ENCODE data around the gene PRKACA.

The PRKACA gene

DNA sequence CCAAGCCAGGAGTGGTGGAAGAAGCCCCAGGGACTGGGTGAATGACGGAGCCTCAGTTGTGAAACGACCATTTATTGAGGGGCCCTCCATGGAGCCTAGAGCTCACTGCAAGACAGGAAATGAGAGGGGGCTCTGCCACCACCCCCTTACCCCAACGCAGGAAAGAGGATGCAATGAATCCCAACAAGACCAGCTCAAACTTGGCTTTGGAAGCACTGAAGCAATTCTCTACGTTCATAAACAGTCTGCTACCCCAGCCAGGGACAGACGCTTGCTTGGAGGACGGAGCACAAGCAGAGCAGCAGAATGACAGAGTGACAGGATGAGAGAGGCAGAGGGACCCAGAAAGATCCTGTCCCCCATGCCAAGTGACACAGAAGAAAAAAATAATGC, 1.0 kb downstream of the PRKACA start:
- DNase-seq, result no peak

DNA sequence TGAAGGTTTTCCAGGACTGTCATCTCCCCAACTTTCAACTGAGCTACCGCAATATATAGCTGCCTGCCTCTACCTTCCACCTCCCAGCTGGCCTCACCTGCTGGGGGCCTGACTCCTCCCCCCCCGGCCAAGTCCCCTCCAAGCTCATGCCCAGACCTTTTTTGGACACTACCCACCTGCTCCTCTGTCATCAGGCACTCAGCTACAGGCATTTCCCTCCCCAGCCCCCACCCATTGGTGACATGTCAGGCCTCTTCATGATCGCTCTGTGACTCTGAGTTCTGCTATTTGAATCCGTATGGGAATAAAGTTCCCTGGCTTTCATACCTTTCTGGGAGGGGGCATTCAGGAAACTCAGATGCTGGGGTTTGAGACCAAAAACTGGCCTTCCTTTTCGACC, 1.8 kb downstream of the PRKACA start:
- DNase-seq, result no peak

DNA sequence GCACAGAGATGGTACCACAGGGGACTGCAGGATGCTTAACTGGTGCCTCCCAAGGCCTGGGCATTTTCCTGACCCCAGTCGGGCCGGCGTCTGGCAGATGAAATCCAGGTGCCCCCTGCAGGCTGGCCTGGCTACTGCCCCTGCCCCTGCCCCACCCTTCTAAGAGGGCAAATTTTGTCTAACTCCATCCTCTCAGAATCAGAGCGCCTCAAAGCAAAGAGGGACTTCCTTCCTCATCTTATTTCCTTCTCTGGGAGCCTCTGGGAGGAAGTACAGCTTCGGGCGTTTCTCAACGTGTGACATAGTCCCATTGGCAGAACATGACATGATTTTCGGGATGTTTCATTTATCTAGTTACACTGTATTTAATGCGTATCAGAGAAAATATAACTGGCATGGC, 2.7 kb downstream of the PRKACA start:
- DNase-seq, result no peak

DNA sequence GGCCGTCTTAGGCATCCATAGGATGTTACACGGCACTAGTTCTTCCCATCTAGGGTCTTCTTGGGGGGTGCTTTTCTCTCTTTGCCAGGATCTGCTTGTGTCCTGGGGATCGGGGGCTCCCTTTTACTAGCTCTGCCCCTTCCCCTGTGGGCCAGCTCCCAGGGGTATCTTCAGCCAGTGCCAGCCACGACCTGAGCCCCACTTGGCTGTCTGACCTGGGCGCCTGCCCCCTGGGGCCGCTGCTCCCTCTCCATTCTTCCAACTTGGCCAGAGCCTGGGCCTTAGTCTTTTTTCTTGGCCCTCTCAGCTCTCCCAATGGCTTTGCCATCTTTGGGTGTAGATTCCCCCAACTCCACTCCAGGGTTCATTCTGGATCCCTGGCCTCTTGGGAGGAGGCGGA, 3.1 kb downstream of the PRKACA start:
- DNase-seq, result no peak

DNA sequence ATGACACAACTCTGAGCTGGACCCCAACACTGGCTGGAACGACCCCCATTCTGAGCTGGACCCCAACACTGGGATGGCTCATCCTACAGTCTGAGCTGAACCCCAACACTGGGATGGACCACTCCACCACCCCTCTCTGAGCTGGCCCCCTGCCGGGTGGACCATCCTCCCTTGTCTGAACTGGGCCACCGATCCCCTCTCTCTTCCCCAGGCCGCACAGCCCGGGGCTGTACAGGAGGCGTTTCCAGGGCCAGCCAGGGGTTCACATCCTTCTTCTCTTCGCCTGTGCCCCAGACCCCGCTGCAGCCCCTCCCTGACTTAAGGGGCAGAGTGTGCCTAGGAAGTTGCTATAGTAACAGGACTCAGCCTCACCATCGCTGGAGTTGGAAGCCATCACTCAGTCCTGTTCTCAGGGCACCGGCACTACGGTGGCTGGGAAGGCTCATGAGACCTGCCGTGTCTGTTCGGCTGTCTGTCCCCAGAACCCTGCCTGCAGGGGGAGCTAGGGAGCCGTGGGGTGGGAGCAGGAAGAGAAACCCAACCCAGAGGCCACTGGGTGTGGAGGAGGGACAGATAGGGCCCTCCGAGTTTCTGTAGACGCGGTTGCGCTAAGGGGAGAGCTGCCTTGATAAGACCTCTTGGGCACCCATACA, 3.7 kb downstream of the PRKACA start:
- no peak for DNase-seq

DNA sequence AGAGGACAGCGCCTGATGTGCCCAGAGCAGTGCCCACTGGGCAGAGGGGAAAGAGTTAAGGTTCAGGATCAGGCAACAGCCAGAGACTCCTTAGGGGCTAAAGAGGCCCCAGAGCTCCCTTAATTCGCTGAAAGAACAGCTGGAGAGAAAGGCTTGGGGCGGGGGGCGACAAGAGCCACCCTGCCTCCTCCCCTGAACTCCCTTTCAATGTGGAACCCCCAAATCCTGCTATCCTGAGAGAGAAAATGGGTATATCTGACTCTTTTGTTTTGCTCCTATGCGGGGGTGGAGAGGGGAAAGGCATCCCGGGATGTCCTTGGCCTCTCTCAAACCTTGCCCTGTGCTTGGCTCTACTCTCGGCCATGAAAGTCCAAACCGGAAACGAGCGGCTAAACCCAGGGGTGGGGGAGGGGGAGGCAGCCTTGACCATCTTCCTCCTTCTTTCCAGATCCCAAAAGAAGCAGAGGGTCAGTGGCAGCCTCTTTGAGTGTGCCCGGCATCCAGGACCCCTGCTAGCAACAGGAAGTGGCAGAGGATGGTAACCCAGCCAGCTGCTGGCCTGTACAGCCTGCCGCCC, 4.7 kb downstream of the PRKACA start:
- DNase-seq, result no peak

DNA sequence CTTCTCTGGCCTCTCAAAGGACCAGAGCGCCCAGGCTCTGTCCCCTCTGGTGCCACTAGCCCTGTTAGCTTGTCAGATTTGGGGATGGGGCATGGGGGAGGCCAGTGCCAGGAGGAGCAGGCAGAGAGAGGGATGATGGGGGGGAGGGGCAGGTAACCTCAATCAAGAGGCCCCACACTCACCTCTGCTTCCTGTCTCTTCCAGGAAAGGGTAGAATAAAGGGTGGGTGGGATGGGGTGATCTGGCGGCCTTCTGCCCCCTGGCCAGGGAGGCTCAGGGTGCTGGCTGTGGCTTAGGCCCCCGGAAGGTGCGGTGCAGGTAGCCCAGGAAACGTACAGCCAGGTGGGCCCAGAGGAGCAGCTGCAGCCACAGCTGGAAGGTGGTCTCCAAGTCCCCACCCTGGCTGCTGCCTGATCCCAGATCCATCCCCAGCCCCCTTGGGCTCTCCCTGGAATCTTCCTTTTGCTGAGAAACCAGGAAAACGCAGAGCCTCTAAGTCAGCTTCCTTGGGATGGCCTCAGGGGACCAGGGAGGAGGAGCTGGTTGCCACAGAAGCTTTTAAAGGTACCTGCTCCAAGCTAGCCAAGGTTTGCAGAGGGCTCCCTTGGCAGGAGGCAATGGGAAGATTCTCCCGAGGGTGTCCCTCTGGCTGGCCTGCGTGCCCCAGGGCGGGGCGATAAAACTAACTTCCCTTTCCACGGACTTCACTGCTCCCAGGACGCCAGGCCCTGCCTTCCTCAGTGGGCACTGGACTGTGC, 5.3 kb downstream of the PRKACA start:
- no peak for DNase-seq

DNA sequence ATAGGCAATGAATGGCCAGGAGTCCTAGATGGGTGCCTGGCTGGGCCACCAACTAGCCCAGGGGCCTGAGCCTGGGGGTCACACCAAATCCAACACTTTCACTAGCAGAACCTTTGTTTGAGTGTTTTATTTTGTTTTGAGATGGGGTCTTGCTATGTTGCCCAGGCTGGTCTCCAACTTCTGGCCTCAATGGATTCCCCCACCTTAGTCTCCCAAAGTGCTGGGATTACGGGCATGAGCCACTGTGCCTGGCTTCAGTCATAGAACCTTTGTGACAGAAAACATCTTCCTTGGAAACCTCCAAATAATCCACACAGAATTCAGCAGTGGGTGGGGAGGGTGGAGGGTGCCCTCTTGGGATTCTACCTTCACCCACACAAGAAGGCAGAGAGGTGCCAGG, 6.1 kb downstream of the PRKACA start:
- DNase-seq, result no peak

DNA sequence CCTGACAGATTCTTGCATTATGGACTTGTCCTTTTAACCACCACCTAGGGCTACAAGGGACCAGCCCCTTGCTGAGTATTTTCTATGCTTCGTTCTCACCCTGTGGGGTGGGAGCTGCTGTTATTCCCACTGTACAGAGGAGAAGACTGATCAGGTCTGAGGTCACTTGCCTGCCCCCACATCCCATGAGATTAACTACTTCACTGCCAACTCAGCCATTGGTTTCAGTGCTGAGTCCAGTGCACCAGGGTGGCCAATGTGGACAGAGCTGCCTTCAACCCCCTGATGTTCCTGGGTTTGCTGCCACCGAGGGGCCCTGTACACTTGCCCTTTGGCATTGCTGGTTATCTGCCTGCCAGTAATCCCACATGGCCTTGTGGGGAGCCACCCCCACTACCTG, 6.9 kb downstream of the PRKACA start:
- DNase-seq, result no peak

DNA sequence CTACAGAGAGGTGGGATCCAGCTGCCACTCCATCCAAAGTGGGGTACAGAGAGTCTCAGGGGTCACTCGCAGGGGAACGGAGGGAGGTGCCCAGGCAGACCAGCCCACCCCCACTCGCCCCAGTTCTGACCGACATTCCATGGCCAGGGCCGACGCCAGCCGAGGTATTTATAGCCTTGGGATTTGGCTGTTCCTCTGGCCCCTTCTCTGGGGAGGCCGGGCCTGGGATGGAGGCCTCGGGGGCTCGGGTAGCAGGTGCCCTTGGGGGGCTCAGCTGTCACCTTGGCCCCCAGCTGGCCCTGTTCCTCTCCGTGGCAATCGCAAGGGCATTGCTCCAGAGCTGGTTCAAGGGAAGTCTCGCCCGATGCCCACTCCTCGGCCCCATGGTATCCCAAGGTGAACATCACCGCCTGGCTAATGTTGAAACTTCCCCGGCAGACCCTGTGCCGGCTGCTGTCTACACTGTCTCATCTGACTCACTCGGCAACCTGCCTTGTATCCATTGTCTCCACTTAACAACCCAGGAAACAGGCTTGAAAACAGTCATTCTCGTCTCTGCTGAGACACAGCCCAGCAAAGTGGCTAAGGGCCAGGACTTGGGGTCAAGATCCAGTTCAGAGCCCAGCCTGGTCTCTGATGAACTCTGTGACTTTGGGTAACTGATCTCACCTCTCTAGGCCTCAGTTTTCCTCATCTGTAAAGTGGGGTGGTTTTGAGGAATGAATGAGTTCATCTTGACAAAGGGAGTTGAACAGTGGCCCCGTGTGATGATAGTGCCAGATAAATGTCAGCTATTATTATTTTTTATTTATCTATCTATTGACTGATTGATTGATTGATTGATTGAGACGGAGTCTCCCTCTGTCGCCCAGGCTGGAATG, 9.7 kb downstream of the PRKACA start:
- DNase-seq, result no peak

DNA sequence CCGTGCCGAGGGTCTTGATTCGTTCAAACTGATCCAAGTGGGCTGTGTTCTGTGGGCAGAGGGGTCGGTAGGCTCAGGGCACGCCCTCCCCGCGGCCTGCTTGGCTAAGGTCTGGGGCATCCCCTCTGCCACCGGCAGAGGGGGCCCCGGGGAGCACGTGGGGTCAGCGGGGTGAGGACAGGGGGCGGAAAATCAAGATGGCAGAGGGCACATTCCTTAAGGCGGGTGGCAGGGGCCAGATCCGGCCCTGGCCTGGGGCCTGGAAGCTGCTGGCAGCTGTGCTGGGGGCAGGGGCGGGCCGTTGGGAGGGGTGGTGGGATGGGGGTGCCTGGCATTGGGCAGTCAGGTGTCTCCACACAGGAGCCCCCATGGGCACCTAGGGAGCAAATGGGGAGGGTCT, 10.7 kb downstream of the PRKACA start:
- no peak for DNase-seq

DNA sequence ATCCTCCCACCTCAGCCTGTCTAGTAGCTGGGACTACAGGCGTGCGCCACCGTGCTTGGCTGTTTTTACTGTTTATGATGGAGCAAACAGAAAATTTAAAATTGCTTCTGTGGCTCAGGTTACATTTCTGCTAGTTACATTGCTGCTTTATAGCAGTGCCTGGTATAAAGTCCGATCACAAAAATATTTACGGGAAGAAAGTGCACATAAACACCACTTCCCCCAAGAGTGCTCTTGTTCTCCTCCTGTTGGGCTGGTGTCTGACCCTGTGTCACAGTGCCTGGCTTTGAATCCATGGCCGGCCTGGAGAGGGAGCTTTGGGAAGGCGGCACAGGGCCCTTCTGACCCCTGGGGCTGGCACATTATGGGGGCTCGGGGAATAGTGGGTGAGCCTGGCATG, 11.9 kb downstream of the PRKACA start:
- DNase-seq, result no peak

DNA sequence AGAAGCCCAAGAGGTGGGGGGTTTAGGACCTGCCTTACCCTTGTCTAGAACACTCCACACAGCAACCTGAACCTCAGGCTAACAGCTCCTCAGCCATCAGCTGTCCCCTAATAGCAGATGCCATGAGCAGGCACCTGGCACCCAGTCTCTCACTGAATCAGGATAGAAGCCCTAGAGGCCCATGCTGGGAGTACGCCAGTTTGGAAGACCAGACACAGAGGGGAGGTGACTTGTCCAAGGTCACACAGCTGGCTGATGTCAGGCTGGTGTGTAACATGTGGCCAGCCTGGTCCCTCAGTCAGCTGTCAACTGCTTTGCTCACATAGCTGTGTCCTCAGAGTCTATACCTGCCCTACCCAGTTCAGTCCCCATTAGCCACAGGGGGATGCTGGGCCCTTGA, 14.3 kb downstream of the PRKACA start:
- no peak for DNase-seq

DNA sequence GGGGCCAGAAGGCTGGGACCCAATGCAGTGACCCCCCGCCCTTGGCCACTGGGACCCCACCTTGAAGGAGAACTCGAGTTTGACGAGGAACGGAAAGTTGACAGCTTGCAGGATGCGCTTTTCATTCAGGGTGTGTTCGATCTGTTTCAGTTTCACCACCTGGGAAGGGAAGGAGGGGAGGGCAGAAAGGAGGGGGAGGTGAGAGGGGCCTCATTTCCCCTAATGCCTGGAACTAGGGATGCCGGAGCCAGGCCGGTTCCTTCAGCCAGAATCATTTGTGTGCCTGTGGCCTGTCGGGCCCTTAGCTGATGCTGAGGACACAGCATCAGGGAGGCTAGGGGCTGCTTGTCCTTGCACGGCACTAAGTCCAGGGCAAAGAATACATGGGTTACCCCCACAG, 14.8 kb downstream of the PRKACA start:
- no peak for DNase-seq

DNA sequence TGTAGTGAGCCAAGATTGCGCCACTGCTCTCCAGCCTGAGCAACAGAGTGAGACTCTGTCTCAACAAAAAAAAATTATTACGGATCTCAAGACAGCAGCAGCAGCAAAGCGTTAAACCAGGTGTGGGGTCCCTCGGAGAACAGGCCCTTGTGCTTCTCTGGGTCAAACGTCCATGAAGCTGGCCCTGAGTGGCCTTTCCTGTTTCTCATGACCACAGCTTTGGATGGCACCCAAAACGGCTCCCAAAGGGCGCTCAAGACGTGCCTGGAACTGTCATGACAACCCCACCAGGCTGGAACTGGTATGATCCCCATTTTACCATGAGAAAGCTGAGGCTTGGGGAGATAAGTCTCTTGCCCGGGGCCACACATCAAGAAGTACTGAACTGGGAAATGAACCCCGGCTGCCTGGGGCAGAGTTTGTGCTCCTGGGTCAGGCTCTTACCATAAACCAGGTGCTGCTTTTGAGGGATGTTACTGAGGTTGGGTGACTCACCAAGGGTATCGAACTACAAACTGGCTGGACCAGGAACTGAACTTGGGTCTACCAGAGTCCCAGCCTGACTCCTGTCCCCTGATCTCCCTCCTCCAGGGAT, 15.4 kb downstream of the PRKACA start:
- DNase-seq, result no peak

DNA sequence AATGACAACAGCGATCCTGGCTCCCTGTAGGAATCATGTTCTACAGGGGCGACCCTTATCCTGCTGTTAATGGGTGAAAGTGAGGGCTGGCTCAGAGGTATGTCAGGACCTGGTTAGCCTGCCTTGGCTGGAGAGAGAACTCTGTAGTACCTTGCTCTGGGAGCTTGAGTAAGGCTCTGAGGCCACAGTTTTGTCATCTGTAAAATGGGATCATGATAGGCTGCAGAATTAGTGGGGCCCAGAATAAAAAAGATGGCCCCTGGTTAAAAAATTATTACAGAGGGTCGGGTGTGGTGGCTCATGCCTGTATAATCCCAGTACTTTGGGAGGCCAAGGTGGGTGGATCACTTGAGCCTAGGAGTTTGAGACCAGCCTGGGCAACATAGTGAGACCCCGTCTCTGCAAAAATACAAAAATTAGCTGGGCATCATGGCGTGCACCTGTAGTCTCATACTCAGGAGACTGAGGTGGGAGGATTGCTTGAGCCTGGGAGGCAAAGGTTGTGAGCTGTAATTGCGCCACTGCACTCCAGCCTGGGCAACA, 16.5 kb downstream of the PRKACA start:
- no peak for DNase-seq

DNA sequence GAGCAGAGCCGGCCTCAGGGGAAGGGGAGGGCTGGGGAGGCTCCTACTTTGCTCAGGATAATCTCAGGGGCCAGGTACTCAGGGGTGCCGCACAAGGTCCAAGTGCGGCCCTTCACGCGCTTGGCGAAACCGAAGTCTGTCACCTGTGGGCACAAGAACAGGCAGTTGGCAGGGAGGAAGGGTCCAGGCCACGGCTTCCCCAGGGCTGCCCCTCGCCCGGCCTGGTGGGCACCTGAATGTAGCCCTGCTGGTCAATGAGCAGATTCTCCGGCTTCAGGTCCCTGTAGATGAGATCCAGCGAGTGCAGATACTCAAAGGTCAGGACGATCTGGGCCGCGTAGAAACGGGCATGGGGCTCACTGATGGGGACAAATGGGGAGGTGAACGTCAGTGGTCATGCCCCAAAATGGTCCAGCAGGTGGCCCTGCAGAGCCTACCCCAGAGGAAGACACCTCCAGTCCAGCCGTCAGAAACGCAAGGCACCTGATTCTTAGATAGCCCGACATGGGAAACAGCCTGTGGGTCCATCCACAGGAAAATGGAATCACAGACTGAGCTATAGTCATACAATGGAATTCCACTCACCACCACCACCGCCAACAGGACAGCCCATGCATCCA, 19.9 kb downstream of the PRKACA start:
- DNase-seq, result no peak

DNA sequence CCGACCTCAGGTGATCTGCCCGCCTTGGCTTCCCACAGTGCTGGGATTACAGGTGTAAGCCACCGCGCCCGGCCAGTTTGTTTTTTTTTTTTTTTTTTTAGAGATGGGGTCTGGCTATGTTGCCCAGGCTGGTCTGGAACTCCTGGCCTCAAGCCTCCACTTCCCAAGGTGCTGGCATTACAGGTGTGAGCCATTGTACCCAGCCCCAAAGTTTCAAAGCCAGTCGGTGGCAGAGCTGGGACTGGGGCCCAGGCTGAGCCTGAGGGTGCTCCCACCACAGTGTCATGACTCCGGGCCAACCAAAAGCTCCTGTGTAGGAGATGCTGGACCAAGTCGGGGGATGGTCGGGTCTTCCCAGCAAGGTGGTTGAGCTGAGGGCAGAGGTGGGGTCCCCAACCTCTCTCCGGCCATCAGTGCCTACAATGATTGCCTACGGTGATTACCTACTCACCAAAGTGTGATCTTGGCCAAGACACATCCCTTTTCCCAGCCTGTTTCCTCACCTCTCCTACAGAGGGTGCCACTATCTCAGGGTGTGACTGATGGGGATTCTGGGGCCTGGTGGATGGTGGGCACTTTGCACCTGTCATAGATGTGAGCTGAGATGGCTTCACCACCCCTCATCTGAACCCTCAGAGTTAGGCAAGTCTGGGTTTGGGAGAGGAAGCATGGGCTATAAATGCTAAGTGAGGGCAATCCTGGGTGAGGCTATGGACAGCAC, 21.1 kb downstream of the PRKACA start:
- DNase-seq, result no peak

DNA sequence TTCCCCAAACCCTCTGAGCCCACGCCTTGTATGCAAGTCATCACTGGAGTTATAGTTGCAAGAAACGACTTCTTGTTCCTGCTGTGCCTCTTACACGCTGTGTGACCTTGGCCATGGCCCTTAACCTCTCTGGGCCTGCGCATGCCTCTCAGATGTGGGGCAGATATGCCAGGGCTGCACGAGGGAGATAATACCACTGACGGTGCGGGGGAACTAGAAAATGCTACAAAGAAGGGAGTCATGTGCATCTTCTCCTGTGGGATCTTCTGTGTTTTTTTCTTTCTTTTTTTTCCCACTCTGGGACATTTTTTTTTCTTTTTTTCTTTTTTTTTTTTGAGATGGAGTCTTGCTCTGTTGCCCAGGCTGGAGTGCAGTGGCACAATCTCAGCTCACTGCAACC, 22.7 kb downstream of the PRKACA start:
- no peak for DNase-seq

DNA sequence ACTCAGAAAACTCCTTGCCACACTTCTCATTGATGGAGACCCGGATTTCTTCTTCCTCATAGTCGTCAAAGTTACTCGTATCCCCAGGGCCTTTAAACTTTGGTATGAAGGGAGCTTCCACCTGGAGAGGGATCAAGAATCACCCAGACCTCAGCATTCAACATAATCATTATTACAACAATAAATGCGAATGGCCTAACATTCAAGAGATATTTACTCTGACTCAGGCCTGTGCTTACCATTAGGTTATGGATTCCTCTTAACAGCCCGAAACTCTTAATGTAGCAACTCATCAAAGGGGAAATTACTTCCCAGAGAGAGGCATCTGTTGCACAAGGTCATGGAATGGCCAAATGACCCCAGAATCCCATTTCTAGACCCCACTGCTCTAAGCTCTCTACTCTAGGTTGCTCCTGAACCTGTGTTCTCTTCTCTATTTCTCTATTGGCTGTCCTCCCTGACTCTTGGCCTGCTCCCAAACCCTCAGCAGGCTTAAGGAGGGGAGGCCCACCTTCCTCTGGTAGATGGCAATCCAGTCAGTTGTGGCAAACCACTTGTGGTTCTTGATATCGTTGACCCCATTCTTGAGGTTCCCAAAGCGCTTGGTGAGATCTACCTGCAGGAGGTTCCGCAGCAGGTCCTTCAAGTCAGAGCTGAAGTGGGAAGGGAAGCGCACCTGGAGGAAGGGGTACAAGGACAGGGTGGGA, 24.3 kb downstream of the PRKACA start:
- no peak for DNase-seq

Data from hippocampal formation (tissue), 2 donors.